Activated T-cell treated with anti-CD3 and anti-CD28 coated beads, Interleukin-2, amount 50 U/mL, for 1 hour (primary cell): ENCODE measurements around the gene PIGS.
"Not testable (repeated sequence)": the region's sequence is repeated elsewhere in the genome, so short reads cannot be mapped to it uniquely, and the experiment has no call there.

Experiments used
- DNase-seq: peaks from one replicate; pipeline ENCODE4 v3.0.0-alpha.2; 2020

PIGS gene

GRCh38 chr17:28528327-28529012 is 42.9 kb downstream of the PIGS start:
- DNase-seq = no peak

GRCh38 chr17:28527859-28528258 is 43.5 kb downstream of the PIGS start:
- no peak for DNase-seq

GRCh38 chr17:28527181-28527681 is 44.1 kb downstream of the PIGS start:
- no peak for DNase-seq

- no peak for DNase-seq
Observed at GRCh38 chr17:28526381-28526780, 44.9 kb downstream of the PIGS start.

- no peak for DNase-seq
Observed at GRCh38 chr17:28524476-28525424, 46.6 kb downstream of the PIGS start.

GRCh38 chr17:28523876-28524275 is 47.4 kb downstream of the PIGS start:
- no peak for DNase-seq

GRCh38 chr17:28523186-28523585 is 48.1 kb downstream of the PIGS start:
- DNase-seq = no peak

GRCh38 chr17:28522281-28522680 is 49.0 kb downstream of the PIGS start:
- not testable (repeated sequence) for DNase-seq

GRCh38 chr17:28521311-28522085 is 49.8 kb downstream of the PIGS start:
- DNase-seq = no peak

- DNase-seq = no peak
Observed at GRCh38 chr17:28520687-28521086, 50.6 kb downstream of the PIGS start.

GRCh38 chr17:28519236-28519635 is 52.1 kb downstream of the PIGS start:
- DNase-seq = no peak

GRCh38 chr17:28518578-28518977 is 52.7 kb downstream of the PIGS start:
- no peak for DNase-seq

GRCh38 chr17:28518132-28518531 is 53.2 kb downstream of the PIGS start:
- no peak for DNase-seq

GRCh38 chr17:28515518-28515917 is 55.8 kb downstream of the PIGS start:
- no peak for DNase-seq

- no peak for DNase-seq
Observed at GRCh38 chr17:28514561-28515002, 56.7 kb downstream of the PIGS start.

GRCh38 chr17:28513476-28513875 is 57.8 kb downstream of the PIGS start:
- DNase-seq = no peak

GRCh38 chr17:28511858-28512461 is 59.4 kb downstream of the PIGS start:
- DNase-seq = no peak

- DNase-seq = no peak
Observed at GRCh38 chr17:28509789-28510188, 61.5 kb downstream of the PIGS start.

GRCh38 chr17:28508211-28508724 is 63.1 kb downstream of the PIGS start:
- DNase-seq = no peak

- no peak for DNase-seq
Observed at GRCh38 chr17:28507567-28508203, 63.6 kb downstream of the PIGS start.

GRCh38 chr17:28506763-28507487 is 64.4 kb downstream of the PIGS start:
- DNase-seq = no peak
